Osteoblast (primary cell): Measurements from ENCODE around the gene FTO. TPM values are rescaled to one million over a fixed set of nuclear protein-coding genes. Genes with fewer than 3 reads are reported as not detected.

Experiments used
- DNase-seq: peaks from one replicate; pipeline ENCODE4 v3.0.0; 2011; ENCODE audit warnings: low spot score, mixed read lengths; ENCODE audit not compliant: insufficient read length; ENCODE audit errors: missing footprints
- H2AFZ ChIP-seq: 2 replicates; pipeline ENCODE4 v1.6.0; 2011; ENCODE audit warnings: mild to moderate bottlenecking, low read length
- H3K27ac ChIP-seq: 2 replicates; pipeline ENCODE4 v1.5.1; 2011; ENCODE audit warnings: mild to moderate bottlenecking, low read depth, low read length, moderate library complexity
- H3K27me3 ChIP-seq: 2 replicates; pipeline ENCODE4 v1.6.0; 2012; ENCODE audit warnings: mild to moderate bottlenecking, control low read depth, inconsistent platforms, low read length, moderate library complexity; ENCODE audit not compliant: insufficient read depth
- H3K36me3 ChIP-seq: 2 replicates; pipeline ENCODE4 v1.5.1; 2011; ENCODE audit warnings: mild to moderate bottlenecking, low read length, control low read depth, moderate library complexity; ENCODE audit not compliant: insufficient read depth
- H3K4me1 ChIP-seq: 2 replicates; pipeline ENCODE4 v1.5.1; 2011; ENCODE audit warnings: mild to moderate bottlenecking, low read length, control low read depth, moderate library complexity; ENCODE audit not compliant: insufficient read depth
- H3K4me2 ChIP-seq: 2 replicates; pipeline ENCODE4 v1.6.0; 2011; ENCODE audit warnings: mild to moderate bottlenecking, low read length; ENCODE audit not compliant: insufficient read depth
- H3K4me3 ChIP-seq: fragments of 200-600 bp; sonication (generic); 3 replicates; pipeline ENCODE4 v1.5.1; 2012; ENCODE audit warnings: mild to moderate bottlenecking, low read length, inconsistent platforms; ENCODE audit not compliant: insufficient read depth
- H3K79me2 ChIP-seq: 2 replicates; pipeline ENCODE4 v1.6.0; 2012; ENCODE audit warnings: mild to moderate bottlenecking, low read length, control low read depth, inconsistent platforms; ENCODE audit not compliant: insufficient read depth
- H3K9me3 ChIP-seq: 2 replicates; pipeline ENCODE4 v1.5.1; 2011; ENCODE audit warnings: low read depth, low read length, control low read depth
- H4K20me1 ChIP-seq: 2 replicates; pipeline ENCODE4 v1.6.0; 2012; ENCODE audit warnings: mild to moderate bottlenecking, low read length, control low read depth; ENCODE audit not compliant: insufficient read depth
- CTCF ChIP-seq: IDR thresholded peaks from 2 replicates; pipeline ENCODE4 v1.5.1; 2011; ENCODE audit warnings: mild to moderate bottlenecking, low read depth, low read length, moderate library complexity; ENCODE audit errors: extremely low read depth
- total RNA-seq: library from RNA; depleted of rRNA; stranded (reverse); fragments of >200 nt; gene quantifications from 2 replicates; pipeline ENCODE4 v1.2.3, GENCODE V29; 2012

Gene FTO
- total RNA-seq, 1 donor: 152 TPM

DNA sequence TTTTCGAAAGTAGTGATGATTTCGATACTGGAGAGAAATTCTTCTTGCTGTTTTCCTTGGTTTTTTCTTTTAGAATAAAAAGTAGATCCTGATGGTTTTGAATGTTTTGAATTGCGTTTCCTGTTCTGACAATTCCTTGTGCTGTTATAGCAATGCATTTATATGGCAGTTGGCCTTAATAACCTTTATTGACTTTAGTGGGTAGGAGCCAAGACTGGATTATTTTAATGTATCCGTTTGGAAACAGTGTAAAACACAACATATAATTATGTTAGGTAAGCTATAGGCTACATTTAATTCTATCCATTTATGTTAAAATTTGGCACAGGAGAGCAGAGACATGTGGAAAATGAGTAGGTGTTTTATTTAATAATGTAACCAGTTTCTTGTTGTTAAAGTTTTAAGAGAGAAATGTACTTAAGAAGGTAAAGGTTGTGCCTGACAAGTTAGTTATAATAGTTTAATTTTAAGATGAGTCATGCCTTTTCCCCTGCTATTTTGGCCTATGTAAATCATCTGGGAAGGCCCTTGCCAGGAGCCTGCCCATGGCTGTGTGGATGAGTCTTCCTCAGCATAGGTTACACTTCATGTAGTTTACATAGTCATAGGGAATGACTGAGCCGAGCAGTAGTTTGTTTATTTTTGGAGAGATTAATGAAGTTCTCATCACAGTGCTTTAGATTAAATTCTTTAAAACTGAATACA, 189.9 kb downstream of the FTO start:
- TF ChIP-seq CTCF: no peak
- H3K4me2 ChIP-seq: peak overlapping the region; percentile 6
- H3K4me3 ChIP-seq: no peak overlapping the region
- H2AFZ ChIP-seq: no peak overlapping the region
- peaks cover 33% of the 10 kb centered on the region for H3K4me1 ChIP-seq
- H3K9me3 ChIP-seq: no peaks in the 10 kb centered on the region
- H3K79me2 ChIP-seq: peaks cover 2% of the 10 kb centered on the region
- DNase-seq: peak; percentile 78
- H4K20me1 ChIP-seq: no peaks in the 10 kb centered on the region
- no peaks in the 10 kb centered on the region for H3K27me3 ChIP-seq
- peaks cover 4% of the 10 kb centered on the region for H3K36me3 ChIP-seq
- peak overlapping the region; percentile 19 for H3K27ac ChIP-seq

GRCh38 chr16:53894686-53895085, 190.7 kb downstream of the FTO start:
- Histone ChIP-seq H3K9me3 (no peaks in the 10 kb centered on the region), H3K27me3 (no peaks in the 10 kb centered on the region), H4K20me1 (no peaks in the 10 kb centered on the region), H3K79me2 (peaks cover 2% of the 10 kb centered on the region), H2AFZ (no peak overlapping the region), H3K36me3 (no peaks in the 10 kb centered on the region), H3K4me1 (peaks cover 33% of the 10 kb centered on the region), H3K27ac (peak overlapping the region; percentile 19), H3K4me3 (no peak overlapping the region), H3K4me2 (peak overlapping the region; percentile 6)
- DNase-seq: no peak
- no peak for TF ChIP-seq CTCF

DNA sequence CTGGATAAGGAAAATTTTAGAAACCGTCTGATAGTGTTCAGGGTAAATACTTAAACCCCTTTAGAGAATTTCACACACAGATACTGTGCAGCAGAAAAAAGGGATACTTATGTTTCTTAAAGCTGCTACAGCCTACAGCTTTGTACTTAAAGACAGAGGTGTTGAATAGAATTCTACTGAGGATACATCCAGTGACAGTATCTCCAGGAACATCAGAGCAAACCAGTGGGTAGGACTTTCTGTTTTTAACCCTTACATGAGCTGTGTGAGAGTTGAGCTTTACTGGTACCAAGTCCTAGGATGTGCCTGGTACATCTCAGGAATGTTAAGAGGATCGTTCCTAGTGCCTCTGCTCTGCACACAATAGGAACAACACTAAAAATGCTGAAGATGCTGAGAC, 191.5 kb downstream of the FTO start:
- Histone ChIP-seq H2AFZ (no peak overlapping the region), H4K20me1 (no peaks in the 10 kb centered on the region), H3K36me3 (no peaks in the 10 kb centered on the region), H3K9me3 (no peaks in the 10 kb centered on the region), H3K27me3 (no peaks in the 10 kb centered on the region), H3K4me3 (no peak overlapping the region), H3K27ac (no peak overlapping the region), H3K79me2 (peaks cover 2% of the 10 kb centered on the region), H3K4me1 (peaks cover 35% of the 10 kb centered on the region), H3K4me2 (no peak overlapping the region)
- no peak for TF ChIP-seq CTCF
- no peak for DNase-seq

DNA sequence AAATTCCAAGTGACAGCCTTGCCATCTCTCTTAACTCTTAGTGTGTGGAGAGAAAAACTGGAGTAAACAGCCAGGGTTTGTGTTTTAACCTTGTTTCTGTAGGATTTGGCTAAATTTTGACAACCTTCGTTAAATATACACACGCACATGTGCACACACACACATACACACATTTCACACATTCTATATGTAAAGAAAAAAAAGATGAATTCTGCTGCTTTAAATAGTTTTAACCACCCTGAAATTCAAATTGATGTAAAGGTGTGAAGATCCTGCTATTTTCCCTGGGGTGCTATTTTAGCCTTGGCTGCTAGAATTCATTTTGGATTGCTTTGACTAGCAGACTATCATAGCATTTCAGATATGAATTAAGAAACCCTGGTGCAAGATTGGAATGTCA, 191.9 kb downstream of the FTO start:
- Histone ChIP-seq H3K9me3 (no peaks in the 10 kb centered on the region), H3K4me2 (no peak overlapping the region), H3K79me2 (peaks cover 2% of the 10 kb centered on the region), H3K4me1 (peaks cover 35% of the 10 kb centered on the region), H3K27ac (no peak overlapping the region), H3K4me3 (no peak overlapping the region), H3K36me3 (peaks cover 2% of the 10 kb centered on the region), H4K20me1 (no peaks in the 10 kb centered on the region), H3K27me3 (no peaks in the 10 kb centered on the region), H2AFZ (no peak overlapping the region)
- no peak for DNase-seq
- TF ChIP-seq CTCF: no peak
